ENCODE measurements around the gene KRT6A. TPM values are rescaled to one million over a fixed set of nuclear protein-coding genes. Genes with fewer than 3 reads are reported as not detected.
"Not testable (repeated sequence)": the region's sequence is repeated elsewhere in the genome, so short reads cannot be mapped to it uniquely, and the experiment has no call there.

The KRT6A gene
- polyA plus RNA-seq, 2 of the 4 experiments (the other 2 are of a cell fraction) = 0.04 to 0.14 TPM

GRCh38 chr12:52491495-52491894 is 1.6 kb downstream of the KRT6A start:
- H3K4me3 ChIP-seq; H3K9me3 ChIP-seq; DNase-seq (ENCODE audit: low read depth in 1 of 2, low spot score in 1 of 2); ATAC-seq; CTCF ChIA-PET; H3K27ac ChIP-seq; FAIRE-seq; H3K4me2 ChIP-seq; POLR2A ChIA-PET: not testable (repeated sequence)
- WGBS (ENCODE audit: missing lambda C conversion rate) = 70% methylated on average over 8 of the region's 8 CpGs
- peaks cover 29% of the 10 kb centered on the region for H3K4me1 ChIP-seq

- no peak for ATAC-seq
- no peak overlapping the region for H3K4me2 ChIP-seq
- H3K27ac ChIP-seq = no peak overlapping the region
- peaks cover 19% of the 10 kb centered on the region; the same call in 2 of the 3 replicates for H3K9me3 ChIP-seq
- TF ChIP-seq REST (IDR thresholded peaks at IDR 0.05) = no peak
- no peak for TF ChIP-seq PHF8 (IDR thresholded peaks at IDR 0.05; ENCODE audit: borderline replicate concordance, low read depth)
- TF ChIP-seq HDAC2 (IDR thresholded peaks at IDR 0.05) = no peak
- TF ChIP-seq TFCP2L1 (CRISPR knock-in tag; IDR thresholded peaks at IDR 0.05) = no peak
- TF ChIP-seq NPAS2 (CRISPR knock-in tag; IDR thresholded peaks at IDR 0.05; ENCODE audit: borderline replicate concordance) = no peak
- TF ChIP-seq NFE2L2 (conservative IDR thresholded peaks at IDR 0.05; ENCODE audit: low read length) = no peak
- TF ChIP-seq CBX2 (IDR thresholded peaks at IDR 0.05; ENCODE audit: borderline replicate concordance, low read depth) = no peak
- no peak for TF ChIP-seq MAFK (IDR thresholded peaks at IDR 0.05; ENCODE audit: partially characterized antibody)
- no peak for TF ChIP-seq CHD4 (IDR thresholded peaks at IDR 0.05; ENCODE audit: borderline replicate concordance)
- no peak for TF ChIP-seq E2F6 (IDR thresholded peaks at IDR 0.05; ENCODE audit: borderline replicate concordance, low read depth)
- TF ChIP-seq JUNB (IDR thresholded peaks at IDR 0.05) = no peak
- TF ChIP-seq RAD21 (conservative IDR thresholded peaks at IDR 0.05 in 1 of 2, IDR thresholded peaks at IDR 0.05 in 1 of 2) = no peak
- TF ChIP-seq BCL3 (IDR thresholded peaks at IDR 0.05) = no peak
- TF ChIP-seq CBX8 (IDR thresholded peaks at IDR 0.05) = no peak
- TF ChIP-seq HMGXB4 (CRISPR knock-in tag; IDR thresholded peaks at IDR 0.05; ENCODE audit: borderline replicate concordance) = no peak
- no peak overlapping the region for H3K4me3 ChIP-seq
- POLR2A ChIA-PET = interaction anchor here (0.7 kb wide), 1 partner anchor 213 kb away, joined by 3 read pairs; no protein-coding TSS in a partner anchor
- no peak for DNase-seq (ENCODE audit: low read depth in 1 of 2, low spot score in 1 of 2)
- CTCF ChIA-PET = interaction anchor here (1.1 to 1.6 kb wide), 2 partner anchors 19 to 116 kb away, joined by 3 to 4 read pairs; no protein-coding TSS in a partner anchor
- H3K4me1 ChIP-seq = peaks cover 4% of the 10 kb centered on the region; the same call in 1 of the 3 replicates
- no peak for FAIRE-seq
Observed at GRCh38 chr12:52488736-52489135, 4.3 kb downstream of the KRT6A start.

GRCh38 chr12:52487744-52488443 is 5.2 kb downstream of the KRT6A start:
- FAIRE-seq; H3K4me2 ChIP-seq; H3K27ac ChIP-seq; H3K4me1 ChIP-seq; ATAC-seq; H3K4me3 ChIP-seq; DNase-seq (ENCODE audit: low read depth in 1 of 2, low spot score in 1 of 2): not testable (repeated sequence)
- CTCF ChIA-PET = interaction anchor here (0.8 to 1.6 kb wide), 2 partner anchors 13 to 20 kb away, joined by 3 to 4 read pairs; no protein-coding TSS in a partner anchor
- POLR2A ChIA-PET = interaction anchor here (0.7 kb wide), 1 partner anchor 212 kb away, joined by 3 read pairs; no protein-coding TSS in a partner anchor
- WGBS (ENCODE audit: missing lambda C conversion rate) = 61% methylated on average over 10 of the region's 15 CpGs
- H3K9me3 ChIP-seq = peaks cover 19% of the 10 kb centered on the region; the same call in 2 of the 3 replicates
